ENCODE measurements around the gene BASP1.

DNA sequence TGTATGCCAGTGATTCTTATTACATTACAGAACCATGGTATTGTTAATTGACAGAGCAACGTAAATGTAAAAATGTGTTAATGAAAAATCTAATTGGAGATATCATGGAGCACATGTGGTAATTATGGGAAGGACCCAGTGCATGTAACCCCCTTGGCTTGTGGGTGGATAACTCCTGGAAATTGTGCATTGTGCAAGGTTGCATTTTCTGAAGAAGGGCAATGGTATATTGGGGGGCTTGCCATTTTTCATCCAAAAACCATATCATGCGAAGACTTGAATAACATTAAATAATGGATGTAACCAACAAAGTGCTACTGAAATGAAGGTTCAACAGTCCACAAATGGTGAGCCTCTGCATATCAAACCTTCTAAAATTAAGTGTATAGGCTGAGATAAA lies 47.6 kb downstream of the BASP1 start:
- TF ChIP-seq SPI1 (IDR thresholded peaks at IDR 0.05; ENCODE audit: low read depth, low read length) (no peak), POLR2A (IDR thresholded peaks at IDR 0.05; ENCODE audit: low read depth, low read length) (no peak), POLR2AphosphoS5 (IDR thresholded peaks at IDR 0.05; ENCODE audit: low read depth, low read length) (no peak), TAF1 (IDR thresholded peaks at IDR 0.05; ENCODE audit: low read depth, low read length) (no peak), PAX5 (IDR thresholded peaks at IDR 0.05; ENCODE audit: insufficient read depth, low read length, severe bottlenecking) (no peak), POU2F2 (IDR thresholded peaks at IDR 0.05; ENCODE audit: low read depth, low read length) (no peak)
